Right cardiac atrium (tissue), 5 donors: ENCODE results near the gene BOD1. TPM values are rescaled to one million over a fixed set of nuclear protein-coding genes. Genes with fewer than 3 reads are reported as not detected.

ENCODE experiments used
- ATAC-seq, 2 donors: fragments of 200-7000 bp; cut with Tn5 transposase; one replicate each; pipeline versions ENCODE4 v1.8.0 to v1.9.1; 2020; ENCODE audit warnings: moderate library complexity in 2 of 2, mild to moderate bottlenecking in 1 of 2
- DNase-seq, 3 donors: peaks; one replicate each; pipeline ENCODE4 v3.0.0-alpha.2; 2020
- H3K27ac ChIP-seq: one replicate; pipeline ENCODE4 v1.5.1; 2013; ENCODE audit warnings: mild to moderate bottlenecking, low read length, control low read depth, moderate library complexity
- H3K27me3 ChIP-seq: one replicate; pipeline ENCODE4 v1.6.1; 2013; ENCODE audit not compliant: control insufficient read depth, insufficient read depth
- H3K4me1 ChIP-seq: one replicate; pipeline ENCODE4 v1.6.1; 2013; ENCODE audit warnings: low read length; ENCODE audit not compliant: control insufficient read depth, insufficient read depth
- H3K4me3 ChIP-seq: one replicate; pipeline ENCODE4 v1.5.1; 2013; ENCODE audit warnings: low read length, control low read depth
- H3K9me3 ChIP-seq: one replicate; pipeline ENCODE4 v1.6.1; 2013; ENCODE audit warnings: low read length; ENCODE audit not compliant: control insufficient read depth
- WGBS: extraction: QIAGEN DNeasy Blood & Tissue Kit; methylation state at CpG from one replicate; pipeline ENCODE4 v1.1.7; 2013; 5-methylcytosine and 5-hydroxymethylcytosine counted together
- intact Hi-C, 4 donors: fragments of 100-400 bp; cut with DNase I; formaldehyde crosslinking; loops; one replicate each; pipeline versions ENCODE4 v1.11.0 to v1.14.0; 2022 to 2023
- long read RNA-seq, 4 donors: library from polyadenylated mRNA; unstranded; transcript quantifications; one replicate each; pipeline ENCODE4 v2.0.0, GENCODE V29; 2020 to 2021
- polyA plus RNA-seq: library from polyadenylated mRNA; stranded (reverse); fragments of 200-250 nt; gene quantifications from one replicate; pipeline ENCODE4 v1.2.3, GENCODE V29; 2013
- total RNA-seq, 4 donors: library from RNA; stranded (reverse); fragmentation: NEBNext Ultra II Directional; extraction: Animal tissue kit (Norgen Biotek cat#: 25700); gene quantifications; one replicate each; pipeline ENCODE4 v1.2.1, GENCODE V29; 2021
- donor health status: healthy with polysubstance abuse.
- donor health status: DM: no; HTN: yes; CAD: no.
- donor health status: DM: no; HTN: no; CAD: no.
- donor health status: DM: no; HTN: yes; CAD: no; lungs with severe emphysema.
- donor health status: DM: yes; HTN: yes; CAD: no.

BOD1 gene
- 10 to 100 TPM; 42.7 to 53.6 (median 46.8) TPM for total RNA-seq
- 29.0 TPM for polyA plus RNA-seq
- long read RNA-seq, donor 1, transcript BOD1-202 (4 exons, 1,562 nt) = major isoform, 44 of 52 reads
- long read RNA-seq, donor 1, partial matches to known transcripts = 0 of 52 reads
- long read RNA-seq, donor 1, other reads (novel, unspliced or antisense) = 3 of 52 reads
- long read RNA-seq, donor 2, transcript BOD1-202 (4 exons, 1,562 nt) = major isoform, 23 of 27 reads
- long read RNA-seq, donor 2, partial matches to known transcripts = 0 of 27 reads
- long read RNA-seq, donor 2, other reads (novel, unspliced or antisense) = 1 of 27 reads
- long read RNA-seq, donor 3, partial matches to known transcripts = 0 of 10 reads
- long read RNA-seq, donor 3, other reads (novel, unspliced or antisense) = 2 of 10 reads
- long read RNA-seq, donor 4, transcript BOD1-201 (3 exons, 1,286 nt) = minor isoform, 5 of 38 reads
- long read RNA-seq, donor 4, transcript BOD1-202 (4 exons, 1,562 nt) = major isoform, 28 of 38 reads
- long read RNA-seq, donor 4, partial matches to known transcripts = 0 of 38 reads
- long read RNA-seq, donor 4, other reads (novel, unspliced or antisense) = 3 of 38 reads

DNA sequence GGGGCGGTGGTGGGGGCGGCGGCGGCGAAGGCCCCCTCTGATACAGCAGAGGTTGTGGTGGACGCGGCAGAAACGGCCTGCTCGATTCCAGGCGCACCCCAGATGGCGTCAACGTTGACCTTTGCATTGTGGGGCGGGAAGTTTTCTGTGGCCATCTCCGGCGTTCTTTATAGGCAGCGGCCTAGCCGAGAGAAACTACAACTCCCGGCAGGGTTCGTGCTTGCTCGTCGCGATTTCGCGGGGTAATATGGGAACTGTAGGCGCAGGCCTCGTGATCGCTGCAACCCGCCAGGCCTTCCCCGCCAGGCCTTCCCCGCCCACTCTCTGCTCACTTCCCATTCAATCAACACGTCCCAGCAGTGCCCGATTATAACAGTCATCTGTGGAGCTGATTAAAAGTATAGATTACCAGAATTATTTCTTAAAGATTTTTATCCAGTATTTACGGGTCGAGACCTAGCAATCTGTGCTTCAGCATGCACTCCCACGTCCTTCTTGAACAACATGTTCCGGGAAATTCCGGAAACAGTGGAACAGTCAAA is at the start of gene BOD1:
Gene BOD1 (minus strand): TSS at position 74 of the 542 bp plus-strand sequence. CDS start 214 bp downstream, outside the sequence.
- Histone ChIP-seq H3K4me1 (peaks cover 13% of the 10 kb centered on the region), H3K27ac (peak within 1 kb of the TSS; percentile 96), H3K27me3 (no peaks in the 10 kb centered on the region), H3K9me3 (no peaks in the 10 kb centered on the region), H3K4me3 (peak within 1 kb of the TSS; percentile 92)
- intact Hi-C loops = loop anchor here in 2 of 4 donors (10.0 kb wide), 2 partner anchors 268 to 278 kb away; partner anchors contain the start of gene CPEB4 (in 1 of the 2)
- 2% methylated on average over 37 of the region's 37 CpGs for WGBS
- DNase-seq (peak; percentile 96 to 98 (median 98)), ATAC-seq (peak; percentile 97 to 98)

DNA sequence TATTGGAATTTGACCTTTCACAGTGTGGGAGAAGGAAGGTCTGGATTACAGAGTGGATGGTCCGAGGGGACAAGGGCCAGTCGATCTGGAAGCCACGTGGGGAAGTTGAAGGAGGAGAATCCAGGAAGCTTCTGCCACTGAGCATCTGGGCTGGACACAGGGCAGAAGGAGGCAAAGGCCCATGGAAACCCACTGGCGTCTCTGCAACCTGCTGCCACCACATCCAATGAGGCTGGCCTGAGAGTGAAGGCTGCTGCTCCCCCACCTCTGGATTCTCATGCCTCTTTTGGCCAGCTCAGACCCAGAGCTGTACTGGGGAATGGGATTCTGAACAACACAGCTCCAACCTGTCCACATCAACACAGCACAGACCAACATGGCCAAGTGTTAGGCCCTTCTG is 48.9 kb upstream of the BOD1 start:
- peaks cover 3% of the 10 kb centered on the region for H3K4me1 ChIP-seq
- intact Hi-C loops = no loop called here
- no peak overlapping the region for H3K4me3 ChIP-seq
- no peaks in the 10 kb centered on the region for H3K9me3 ChIP-seq
- 84% methylated on average over 4 of the region's 4 CpGs for WGBS
- no peaks in the 10 kb centered on the region for H3K27me3 ChIP-seq
- DNase-seq = no peak
- ATAC-seq = no peak
- no peak overlapping the region for H3K27ac ChIP-seq

DNA sequence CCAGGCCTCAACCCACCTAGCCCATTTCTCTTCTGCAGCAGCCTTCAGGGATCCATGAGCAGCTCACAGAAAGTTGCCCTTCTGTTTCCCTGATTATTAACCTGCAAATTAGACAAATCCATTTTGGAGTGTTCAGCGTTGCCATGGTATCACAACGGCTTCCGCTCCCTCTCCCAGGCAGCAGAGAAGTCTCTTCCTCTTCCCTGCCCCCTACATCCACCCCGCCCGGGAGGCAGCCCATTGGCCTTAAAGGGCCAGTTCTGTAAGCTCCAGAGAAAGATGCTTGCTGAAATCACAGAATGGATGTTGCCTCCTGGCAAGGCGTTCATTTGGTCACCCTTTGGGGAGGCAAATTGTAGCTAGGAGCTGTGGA is 47.7 kb upstream of the BOD1 start:
- DNase-seq (peak; percentile 52 to 77 (median 73)), ATAC-seq (peak in 1 of 2 donors; percentile 82)
- 34% methylated on average over 6 of the region's 6 CpGs for WGBS
- intact Hi-C loops = no loop called here
- no peaks in the 10 kb centered on the region for H3K27me3 ChIP-seq
- no peak overlapping the region for H3K4me3 ChIP-seq
- peaks cover 2% of the 10 kb centered on the region for H3K4me1 ChIP-seq
- no peaks in the 10 kb centered on the region for H3K9me3 ChIP-seq
- H3K27ac ChIP-seq = no peak overlapping the region

DNA sequence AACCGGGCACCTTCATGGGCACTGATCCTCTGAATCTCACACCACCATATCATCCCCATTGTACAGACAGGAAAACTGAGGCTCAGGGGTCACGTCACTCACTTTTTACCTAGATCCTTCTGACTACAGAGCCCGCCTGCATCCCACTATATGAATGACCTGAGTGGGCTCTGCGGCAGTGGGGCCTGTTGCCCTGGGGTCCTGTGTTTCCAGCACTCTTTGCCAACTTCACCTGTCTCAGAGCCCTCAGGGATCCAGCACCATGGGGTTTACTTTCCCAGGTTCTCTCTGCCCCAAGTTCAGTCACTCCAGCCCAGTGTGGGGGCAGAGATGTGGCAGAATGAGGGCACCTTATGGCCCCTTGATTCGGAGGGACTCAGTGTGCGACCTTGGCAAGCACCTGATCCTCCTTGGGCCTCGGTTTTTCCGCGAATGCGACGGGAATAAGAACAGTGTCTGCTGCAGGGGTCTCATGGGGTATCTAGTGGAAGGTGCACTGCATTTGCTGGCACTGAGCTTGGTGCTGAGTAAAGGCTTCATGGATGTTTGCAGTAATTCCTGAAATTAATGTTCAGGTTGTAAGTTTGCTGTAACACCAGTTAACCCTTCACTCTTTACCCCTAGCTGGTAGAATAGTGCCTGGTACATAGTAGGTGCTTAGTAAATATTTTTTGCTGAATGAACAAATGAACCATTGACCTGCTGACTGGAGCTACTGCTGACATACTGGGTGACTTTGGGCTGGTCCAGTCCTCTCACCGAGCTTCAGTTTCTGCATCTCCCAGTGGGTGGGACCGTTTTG is 47.1 kb upstream of the BOD1 start:
- H3K4me1 ChIP-seq = peaks cover 2% of the 10 kb centered on the region
- H3K4me3 ChIP-seq = no peak overlapping the region
- DNase-seq = no peak
- 87% methylated on average over 13 of the region's 13 CpGs for WGBS
- H3K9me3 ChIP-seq = no peaks in the 10 kb centered on the region
- intact Hi-C loops = no loop called here
- H3K27me3 ChIP-seq = no peaks in the 10 kb centered on the region
- H3K27ac ChIP-seq = no peak overlapping the region
- ATAC-seq = no peak

DNA sequence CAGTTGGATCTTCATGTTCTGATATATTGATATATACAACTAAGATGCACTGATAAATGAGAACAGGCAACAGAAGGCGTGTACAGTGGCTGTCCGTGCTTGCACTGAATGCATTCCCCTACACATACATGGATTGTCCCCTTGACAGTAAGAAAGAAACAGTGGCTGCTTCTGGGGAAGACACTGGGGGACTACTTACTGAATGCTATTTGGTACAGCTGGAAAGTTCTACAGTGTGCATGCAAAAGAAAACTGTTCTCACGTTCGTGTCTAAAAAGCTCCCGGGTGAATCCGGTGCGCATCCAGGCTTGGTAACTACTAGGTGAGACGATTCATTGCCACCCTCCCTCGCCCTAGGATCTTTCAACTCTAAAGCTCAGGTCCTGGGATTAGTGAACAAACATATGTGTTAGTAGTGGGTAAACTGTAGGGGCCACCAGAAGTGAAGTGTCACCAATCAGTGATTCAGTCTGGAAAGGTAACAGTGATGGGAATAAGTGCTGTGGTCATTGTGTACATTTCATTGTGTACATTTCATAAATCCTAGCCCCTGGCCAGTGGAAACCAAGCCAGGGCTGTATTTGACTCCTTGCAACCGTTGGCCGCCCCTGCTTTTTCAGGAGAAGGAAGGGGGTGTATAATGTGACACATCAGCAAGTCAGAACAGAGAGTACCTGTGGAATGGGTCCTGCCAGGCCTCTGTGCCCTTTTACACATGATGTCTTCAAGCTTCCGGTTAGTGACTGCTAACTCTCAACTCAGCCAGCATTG is 46.3 kb upstream of the BOD1 start:
- intact Hi-C loops = no loop called here
- 90% methylated on average over 12 of the region's 12 CpGs for WGBS

DNA sequence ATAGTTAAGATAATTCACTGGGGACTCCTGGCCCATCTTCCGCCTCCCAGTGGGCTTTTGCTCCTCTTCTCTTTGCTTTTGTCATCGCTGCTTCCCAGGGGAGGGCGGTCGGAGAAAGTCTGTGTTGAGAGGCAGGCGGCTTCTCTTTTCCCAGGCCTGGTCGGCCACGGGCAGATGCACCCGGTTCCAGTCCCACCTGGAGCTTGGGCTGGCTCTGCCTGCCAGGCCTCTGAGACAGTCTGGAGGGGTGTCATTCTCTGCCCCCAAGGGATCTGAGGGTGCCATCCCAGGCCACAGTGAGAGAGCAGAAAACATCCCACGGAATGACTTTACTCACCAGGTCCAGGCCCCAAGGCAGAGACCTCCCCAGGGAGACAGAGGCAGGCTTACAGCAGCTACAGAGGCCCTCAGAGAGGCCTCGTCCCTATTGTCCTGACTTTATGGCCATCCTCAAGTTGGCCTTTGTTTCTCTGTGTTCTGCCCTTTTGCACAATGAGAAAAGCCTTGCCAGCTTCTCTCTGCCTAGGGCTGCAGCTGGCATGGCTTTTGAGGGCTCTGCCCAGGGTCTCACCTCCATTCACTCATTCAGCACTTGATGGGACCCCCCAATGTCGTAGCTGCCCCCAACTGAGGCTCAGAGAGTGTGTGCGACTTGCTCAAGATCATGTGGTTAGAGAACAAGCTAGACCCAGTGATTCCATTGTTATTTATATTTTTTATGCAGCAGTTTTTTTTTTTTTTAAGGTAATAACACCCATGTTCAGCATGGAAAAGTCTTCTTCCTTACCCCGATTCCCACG is 44.2 kb upstream of the BOD1 start:
- WGBS = 86% methylated on average over 14 of the region's 14 CpGs

More for the DNA sequence above, 46.3 kb upstream of the BOD1 start:
- ATAC-seq (no peak), DNase-seq (no peak)
- H3K27me3 ChIP-seq = no peaks in the 10 kb centered on the region
- H3K27ac ChIP-seq = no peak overlapping the region
- H3K9me3 ChIP-seq = no peaks in the 10 kb centered on the region
- H3K4me3 ChIP-seq = no peak overlapping the region
- peaks cover 2% of the 10 kb centered on the region for H3K4me1 ChIP-seq

DNA sequence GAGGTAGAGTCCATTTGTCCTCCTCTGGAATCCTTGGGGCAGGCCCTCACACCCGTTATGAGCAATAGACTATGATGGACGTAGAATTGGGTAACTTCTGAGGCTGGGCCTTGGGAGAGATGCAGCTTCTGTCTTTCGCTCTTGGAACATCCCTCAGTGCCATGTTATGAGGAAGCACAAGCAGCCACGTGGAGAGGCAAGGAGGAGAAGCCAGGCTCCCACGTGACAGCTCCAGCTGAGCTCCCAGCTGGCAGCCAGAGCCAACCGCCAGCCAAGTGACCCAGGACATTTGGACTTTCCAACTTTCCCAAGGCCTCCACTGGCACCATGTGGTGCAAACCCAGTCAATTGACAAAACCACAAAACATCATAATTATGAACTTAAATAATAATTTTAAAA is 43.0 kb upstream of the BOD1 start:
- Histone ChIP-seq H3K9me3 (no peaks in the 10 kb centered on the region), H3K27me3 (no peaks in the 10 kb centered on the region), H3K27ac (no peak overlapping the region), H3K4me1 (peaks cover 4% of the 10 kb centered on the region), H3K4me3 (no peak overlapping the region)
- 84% methylated on average over 6 of the region's 6 CpGs for WGBS
- ATAC-seq = no peak
- DNase-seq = no peak
- intact Hi-C loops = no loop called here

More for the DNA sequence above, 44.2 kb upstream of the BOD1 start:
- no peak overlapping the region for H3K27ac ChIP-seq
- ATAC-seq = no peak
- no peak overlapping the region for H3K4me3 ChIP-seq
- no peaks in the 10 kb centered on the region for H3K9me3 ChIP-seq
- intact Hi-C loops = no loop called here
- DNase-seq = no peak
- no peaks in the 10 kb centered on the region for H3K27me3 ChIP-seq
- peaks cover 4% of the 10 kb centered on the region for H3K4me1 ChIP-seq

DNA sequence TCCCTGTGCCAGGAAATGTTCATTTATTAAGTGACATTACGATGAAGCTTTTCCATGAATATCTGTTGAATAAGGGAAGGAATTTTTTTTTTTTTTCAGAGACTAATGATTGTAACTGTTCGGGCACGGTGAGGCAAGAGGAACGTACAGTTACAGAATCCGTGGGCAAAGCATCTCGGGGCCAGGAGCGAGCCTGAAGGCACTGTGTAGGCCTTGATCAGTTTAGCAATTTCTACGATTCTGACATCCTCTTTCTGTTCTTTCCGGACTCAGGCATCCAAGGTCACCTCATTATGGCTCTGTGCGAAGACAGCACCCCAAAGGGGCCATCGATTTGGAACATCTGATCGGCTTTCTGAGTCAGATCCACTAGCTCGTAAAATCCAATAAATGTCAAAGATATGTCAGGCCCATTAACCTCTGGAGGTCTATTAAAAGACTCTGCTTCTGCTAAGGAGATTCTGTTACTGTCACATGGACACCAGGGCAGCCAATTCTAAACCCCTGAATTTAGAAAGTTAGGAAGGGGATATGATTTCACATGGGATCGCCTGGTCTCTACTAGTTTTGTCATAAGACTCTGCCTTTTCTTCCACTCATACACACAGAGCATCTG is 41.4 kb upstream of the BOD1 start:
- intact Hi-C loops = no loop called here
- Histone ChIP-seq H3K27me3 (no peaks in the 10 kb centered on the region), H3K4me1 (peaks cover 3% of the 10 kb centered on the region), H3K9me3 (no peaks in the 10 kb centered on the region), H3K4me3 (no peak overlapping the region), H3K27ac (no peak overlapping the region)
- 93% methylated on average over 14 of the region's 14 CpGs for WGBS
- no peak for DNase-seq
- ATAC-seq = no peak

DNA sequence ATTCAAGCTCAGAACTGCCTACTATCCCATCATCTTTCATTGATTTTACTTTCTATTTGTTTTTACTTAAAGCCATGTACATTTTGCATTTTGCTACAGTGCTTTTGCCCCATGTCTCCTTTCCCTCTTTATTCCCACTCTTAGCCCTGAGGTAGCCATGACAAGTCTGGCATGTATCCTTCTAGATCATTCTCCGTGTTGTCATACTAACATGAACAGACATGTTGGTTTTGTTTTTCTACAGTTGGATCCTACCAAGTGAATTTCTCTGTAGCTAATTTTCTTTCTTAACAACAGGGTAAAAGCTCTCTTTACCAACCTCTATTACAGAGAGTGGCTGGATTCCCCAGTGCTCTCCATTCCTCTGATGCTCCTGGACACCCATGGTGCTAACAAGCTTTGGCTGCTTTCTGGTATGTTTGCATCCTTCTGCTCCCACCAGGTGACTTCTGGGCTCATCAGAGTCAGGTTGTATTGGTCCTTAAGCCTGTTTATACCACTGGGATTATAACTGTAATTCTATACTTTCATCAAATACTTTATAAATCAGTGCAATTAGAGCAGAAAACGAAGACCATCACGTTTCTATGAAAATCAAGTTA is 38.8 kb upstream of the BOD1 start:
- 92% methylated on average over 3 of the region's 3 CpGs for WGBS
- no peak overlapping the region for H3K4me3 ChIP-seq
- H3K4me1 ChIP-seq = peaks cover 3% of the 10 kb centered on the region
- no peak for ATAC-seq
- H3K27me3 ChIP-seq = no peaks in the 10 kb centered on the region
- no peak for DNase-seq
- H3K9me3 ChIP-seq = no peaks in the 10 kb centered on the region
- intact Hi-C loops = no loop called here
- H3K27ac ChIP-seq = no peak overlapping the region
